Stimulated activated CD8-positive, alpha-beta memory T cell treated with anti-CD3 and anti-CD28 coated beads, Interleukin-4, amount 100 ng/mL, for 1 hour (primary cell): ENCODE results near the gene SLC24A4.
"Not testable (repeated sequence)": the region's sequence is repeated elsewhere in the genome, so short reads cannot be mapped to it uniquely, and the experiment has no call there.

Experiments used
- DNase-seq, 2 donors: peaks; one replicate each; pipeline ENCODE4 v3.0.0-alpha.2; 2020; ENCODE audit warnings: low read depth in 2 of 2, low spot score in 1 of 2

The SLC24A4 gene

DNA sequence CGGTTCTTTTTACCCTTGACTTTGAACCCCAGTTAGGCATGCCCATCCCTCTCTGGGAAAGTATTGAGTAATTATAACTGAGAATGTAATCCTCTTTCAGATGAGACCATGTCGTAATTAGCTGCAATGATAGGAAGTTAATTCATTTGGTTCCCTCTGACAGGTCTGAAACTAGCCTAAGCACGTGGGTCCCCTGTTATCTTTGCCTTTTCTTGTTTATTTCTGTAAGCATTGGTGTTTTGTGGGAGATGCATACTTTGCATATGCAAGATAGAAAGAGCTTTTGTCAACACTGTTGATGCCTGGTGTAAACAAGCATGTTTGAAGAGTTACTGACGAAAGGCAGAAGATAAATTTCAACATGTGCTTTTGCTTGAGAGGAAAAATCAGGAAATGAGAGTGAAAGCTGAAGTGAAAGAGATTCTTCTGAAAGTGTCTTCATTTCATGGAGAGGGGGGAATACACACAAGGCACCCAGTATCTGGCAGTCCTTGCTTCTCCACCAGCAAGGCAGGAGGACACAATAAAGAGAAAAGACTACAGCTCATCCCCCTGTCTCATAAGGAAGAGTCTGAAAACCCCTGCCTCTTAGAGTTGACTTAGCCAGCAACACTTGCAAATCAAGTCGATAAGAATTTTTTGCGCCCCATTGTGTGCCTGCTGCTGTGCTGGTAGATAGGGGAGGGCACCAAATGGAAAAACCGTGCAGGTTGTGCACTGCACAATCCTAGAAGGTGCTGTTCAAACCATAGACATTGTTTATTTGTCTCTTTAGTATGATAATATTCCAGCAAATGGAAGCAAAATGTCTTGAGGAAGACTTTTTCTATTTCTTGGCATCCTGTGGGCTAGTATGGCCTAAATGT lies 77.8 kb downstream of the SLC24A4 start:
- no peak for DNase-seq

DNA sequence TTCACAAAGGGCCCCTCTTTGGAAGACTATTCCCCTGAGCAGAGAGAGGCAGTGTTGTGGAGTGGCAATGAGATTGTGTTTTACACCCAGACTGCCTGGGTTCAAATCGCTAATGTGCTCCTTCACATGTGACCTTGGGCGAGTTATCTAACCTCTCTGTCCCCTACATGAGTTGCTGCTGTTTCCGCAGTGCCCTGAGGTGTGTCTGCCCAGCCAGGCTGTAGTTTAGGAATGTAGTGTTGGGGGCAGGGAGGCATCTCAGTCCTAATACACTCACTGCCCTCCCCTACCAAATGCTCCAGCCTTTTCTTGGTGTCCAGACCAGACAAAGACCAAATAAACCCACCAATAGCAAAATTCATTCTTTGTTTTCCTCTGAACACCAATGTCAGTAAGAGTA lies 78.6 kb downstream of the SLC24A4 start:
- no peak for DNase-seq

DNA sequence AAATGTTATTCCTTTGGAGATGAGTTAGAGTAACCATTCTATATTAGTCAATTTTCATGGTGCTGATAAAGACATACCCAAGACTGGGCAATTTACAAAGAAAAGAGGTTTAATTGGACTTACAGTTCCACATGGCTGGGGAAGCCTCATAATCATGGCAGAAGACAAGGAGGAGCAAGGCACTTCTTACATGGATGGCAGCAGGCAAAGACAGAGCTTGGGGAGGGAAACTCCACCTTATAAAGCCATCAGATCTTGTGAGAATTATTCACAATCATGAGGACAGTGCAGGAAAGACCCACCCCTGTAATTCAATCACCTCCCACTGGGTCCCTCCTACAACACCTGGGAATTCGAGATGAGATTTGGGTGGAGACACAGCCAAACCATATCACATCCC lies 79.5 kb downstream of the SLC24A4 start:
- not testable (repeated sequence) for DNase-seq

DNA sequence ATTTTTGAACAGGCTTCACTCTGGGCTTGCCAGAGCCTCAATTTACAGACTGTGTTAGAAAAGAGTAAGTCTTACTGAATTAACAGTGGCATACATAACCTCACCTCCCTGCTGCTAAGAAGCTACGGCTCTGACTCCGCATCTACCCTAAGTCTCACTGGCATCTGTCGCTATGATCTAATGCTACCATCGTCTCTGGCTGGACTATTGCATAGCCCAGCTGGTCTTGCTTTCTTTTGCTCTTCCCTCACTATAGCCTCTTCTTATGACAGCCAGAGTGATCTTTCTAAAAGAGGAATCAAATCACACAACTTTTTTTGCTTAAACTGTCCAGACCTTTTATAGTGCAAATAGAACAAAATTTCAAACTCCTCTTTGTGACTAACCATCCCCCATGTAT lies 81.1 kb downstream of the SLC24A4 start:
- DNase-seq, result no peak

DNA sequence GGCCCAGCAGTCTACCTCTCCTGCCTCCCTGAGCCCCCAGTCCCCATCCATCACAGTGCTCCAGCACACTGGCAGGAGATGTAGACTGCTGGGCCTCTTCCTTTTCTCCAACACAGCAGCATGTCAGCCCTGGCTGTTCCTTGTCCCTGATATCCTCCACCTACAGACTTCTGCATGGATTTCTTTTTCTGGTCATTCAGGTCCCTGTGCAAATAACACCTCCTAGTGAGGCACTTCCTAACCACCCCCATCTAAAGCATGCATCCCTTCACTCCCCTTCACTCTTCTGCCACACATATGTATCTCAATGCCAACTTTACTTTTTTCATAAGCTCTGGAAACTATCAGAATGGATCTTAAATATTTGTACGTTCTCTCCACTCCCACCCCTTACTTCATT lies 81.5 kb downstream of the SLC24A4 start:
- no peak for DNase-seq

DNA sequence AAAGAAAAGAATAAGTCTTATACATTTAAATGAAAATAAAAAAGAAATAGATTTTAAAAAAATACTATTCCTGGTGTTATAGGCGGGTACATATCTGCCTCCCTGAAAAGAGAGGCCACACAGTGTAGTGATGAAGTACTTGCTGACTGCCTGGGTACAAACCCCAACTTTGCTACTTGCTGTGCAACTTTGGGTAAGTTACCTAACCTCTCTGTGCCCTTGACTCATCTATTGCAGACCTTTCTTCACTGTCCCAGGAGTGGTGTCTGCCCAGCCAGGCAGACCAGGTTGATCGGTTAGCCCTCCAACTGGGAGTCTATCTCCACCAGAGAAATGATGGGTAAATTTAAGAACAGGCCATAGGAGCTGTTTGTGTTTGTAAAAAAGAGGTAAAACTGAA lies 82.0 kb downstream of the SLC24A4 start:
- DNase-seq, result no peak

DNA sequence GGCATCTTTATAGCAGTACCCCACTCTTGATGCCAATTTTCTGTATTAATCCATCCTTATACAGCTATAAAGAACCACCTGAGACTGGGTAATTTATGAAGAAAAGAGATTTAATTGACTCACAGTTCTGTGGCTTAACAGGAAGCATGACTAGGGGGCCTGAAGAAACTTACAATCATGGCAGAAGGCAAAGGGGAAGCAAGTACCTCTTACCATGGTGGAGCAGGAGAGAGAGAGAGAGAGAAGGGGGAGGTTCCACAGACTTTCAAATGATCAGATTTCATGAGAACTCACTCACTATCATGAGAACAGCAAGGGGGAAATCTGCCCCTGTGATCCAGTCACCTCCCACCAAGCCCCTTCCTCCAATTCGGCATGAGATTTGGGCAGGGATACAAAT lies 84.4 kb downstream of the SLC24A4 start:
- DNase-seq, result no peak

DNA sequence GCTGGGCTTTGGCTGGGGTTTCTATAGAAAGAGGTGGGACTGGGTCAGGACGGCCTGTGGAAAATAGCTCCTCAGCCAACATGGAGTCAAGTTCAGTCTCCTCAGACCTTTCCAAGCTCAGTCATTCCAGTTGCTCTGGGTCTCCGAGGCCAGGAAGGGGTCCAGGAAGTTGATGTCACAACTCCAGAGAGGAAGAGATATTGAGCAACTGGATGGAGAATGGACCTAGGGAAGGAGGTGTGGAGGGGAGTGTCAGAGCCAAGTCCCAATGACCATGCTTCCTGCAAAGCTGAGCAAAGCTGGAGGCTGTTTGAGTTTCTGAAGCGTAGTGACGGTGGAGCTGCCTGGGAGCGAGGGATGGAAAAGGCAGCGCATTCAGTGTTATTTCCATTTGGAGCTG lies 86.1 kb downstream of the SLC24A4 start:
- DNase-seq, result no peak

DNA sequence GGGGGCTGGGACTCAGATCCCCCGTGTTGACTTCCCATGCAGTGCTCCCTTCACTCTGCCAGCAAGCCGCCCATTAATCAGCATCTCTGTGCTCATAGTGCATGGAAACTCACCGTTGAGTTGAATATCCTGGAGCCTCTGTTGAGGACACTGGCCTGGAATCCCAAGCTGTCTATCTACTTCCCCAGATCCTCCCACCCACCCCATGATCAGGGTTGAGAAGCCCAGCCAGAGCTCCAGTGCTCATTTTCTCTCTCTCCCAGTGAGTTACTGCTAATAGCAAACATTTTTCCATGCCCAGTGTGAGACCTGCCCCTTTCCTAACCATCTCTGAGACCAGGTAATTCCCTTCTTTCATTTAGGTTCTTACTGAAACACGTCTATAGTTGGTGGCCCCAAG lies 88.2 kb downstream of the SLC24A4 start:
- DNase-seq, result no peak

DNA sequence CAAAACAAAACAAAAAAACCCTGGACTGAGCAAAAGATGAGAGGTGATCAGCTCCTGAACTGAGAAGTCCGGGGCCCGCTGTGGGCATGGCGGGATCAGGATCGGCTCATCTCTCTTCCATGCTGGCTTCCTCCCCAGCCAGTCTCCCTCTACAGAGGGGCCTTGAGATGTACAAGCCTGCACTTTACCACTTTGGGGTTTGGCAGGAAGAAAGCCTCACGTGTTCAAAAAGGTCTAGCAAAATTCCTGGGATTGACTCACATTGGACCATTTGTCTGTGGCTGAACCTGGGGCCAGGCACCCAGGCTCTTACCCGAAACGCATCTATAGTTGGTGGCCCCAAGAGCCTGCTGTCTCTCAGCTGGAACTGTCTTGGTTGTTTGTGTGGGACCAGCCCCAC lies 89.0 kb downstream of the SLC24A4 start:
- no peak for DNase-seq

DNA sequence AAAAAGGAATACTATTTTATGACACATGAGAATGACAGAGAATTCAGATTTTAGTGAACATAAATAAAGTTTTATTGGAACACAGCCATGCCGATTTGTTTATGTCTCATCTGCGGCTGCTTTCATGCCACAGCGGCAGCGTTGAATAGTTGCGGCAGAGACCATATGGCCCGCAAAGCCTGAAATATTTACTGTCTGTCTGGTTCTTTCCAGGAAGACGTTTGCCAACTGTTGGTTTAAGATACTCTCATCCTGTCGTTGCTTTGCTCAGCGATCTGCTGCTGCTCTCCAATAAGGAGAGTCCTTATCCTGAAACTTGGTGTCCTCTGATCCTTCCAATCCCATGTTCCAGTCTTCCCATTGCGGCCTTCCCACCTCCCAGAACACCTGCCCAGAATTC lies 89.9 kb downstream of the SLC24A4 start:
- no peak for DNase-seq

DNA sequence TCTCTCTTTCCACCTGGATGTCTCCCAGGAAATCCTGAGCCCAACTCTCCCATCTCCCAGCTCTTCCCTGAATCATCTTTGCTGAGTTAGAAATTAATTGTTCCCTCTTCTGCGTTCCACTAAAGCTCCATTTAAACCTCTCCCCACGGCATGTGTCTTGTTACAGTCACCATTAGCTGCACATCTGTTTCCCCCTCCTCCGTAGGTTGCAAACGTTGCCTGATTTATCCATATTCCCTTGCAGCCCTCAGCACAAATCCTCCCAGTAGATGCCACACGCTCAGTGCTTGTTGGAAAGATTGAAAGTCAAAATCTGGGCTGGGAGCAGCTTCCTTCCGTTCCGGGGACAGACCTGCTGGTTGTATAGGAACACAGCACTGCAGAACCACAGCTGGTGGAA lies 90.4 kb downstream of the SLC24A4 start:
- no peak for DNase-seq

DNA sequence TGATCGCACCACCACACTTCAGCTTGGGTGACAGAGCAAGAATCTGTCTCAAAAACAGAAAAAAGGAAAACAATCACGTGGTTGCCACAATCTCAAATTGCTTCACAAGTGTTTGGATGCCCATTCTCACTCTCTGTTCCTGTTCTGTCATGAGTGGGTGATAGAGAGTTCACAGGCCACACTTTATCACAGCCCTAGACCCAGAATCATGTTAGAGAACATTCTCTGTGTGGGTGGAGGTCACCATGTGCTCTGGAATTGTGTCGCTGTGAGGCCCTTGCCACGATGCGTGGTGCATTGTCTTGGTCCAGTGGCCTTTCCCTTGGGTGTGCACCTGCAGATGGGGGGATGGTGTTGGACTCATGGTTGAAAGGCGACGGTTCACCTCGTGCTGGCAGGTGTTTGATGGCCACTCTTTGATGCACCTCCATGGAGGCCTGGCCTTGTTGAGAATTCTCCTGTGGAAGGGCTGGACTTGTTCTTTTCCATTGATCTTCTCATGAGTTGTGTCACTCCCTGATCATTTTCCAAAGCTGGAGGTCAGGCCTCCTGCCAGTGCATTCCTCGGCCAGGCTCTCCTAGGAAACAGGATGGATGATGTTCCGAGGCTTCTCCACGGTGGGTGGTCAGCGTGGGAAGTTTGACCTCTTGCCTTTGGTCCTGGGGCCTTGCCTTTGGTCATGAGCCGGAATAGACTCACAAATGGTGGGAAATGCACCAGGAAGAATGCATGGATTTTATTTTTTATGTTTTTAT lies 91.9 kb downstream of the SLC24A4 start:
- no peak for DNase-seq

DNA sequence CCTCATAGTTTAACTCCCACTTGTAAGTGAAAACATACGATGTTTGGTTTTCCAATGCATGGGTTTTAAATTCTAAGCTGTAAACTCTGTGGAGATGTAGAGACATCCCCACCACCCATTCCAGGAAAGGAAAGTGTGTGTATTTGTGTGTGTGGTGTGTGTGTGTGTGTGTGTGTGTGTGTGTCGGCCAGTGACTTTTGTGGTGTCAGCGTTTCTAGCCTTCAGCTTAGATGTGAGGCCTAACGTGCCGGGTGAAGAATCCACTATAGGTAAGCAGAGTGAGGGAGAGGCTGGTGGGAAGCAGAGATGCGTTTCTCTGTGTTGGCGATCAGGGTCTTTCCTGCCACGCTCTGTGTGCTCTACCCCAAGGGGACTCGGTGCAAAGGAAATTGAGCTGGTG lies 93.0 kb downstream of the SLC24A4 start:
- no peak for DNase-seq

DNA sequence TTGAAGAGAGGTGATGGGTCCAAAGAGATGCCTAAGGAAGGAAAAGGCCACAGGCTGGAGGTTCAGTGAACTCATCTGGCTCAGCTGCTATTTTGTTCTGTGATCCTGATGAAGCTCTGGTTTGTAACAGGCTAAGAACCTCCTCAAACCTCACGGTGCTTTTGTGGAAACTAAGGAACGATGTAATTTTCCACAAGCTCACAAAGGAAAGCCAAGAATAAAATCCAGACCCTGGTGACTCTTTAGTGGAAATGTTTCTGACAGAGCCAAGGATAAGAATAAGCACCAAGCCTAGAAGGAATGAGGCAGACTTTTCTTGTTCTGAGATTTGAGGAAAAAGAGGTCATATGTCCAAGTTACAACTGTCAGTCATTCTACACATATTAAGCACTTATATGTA lies 93.6 kb downstream of the SLC24A4 start:
- DNase-seq, result no peak

DNA sequence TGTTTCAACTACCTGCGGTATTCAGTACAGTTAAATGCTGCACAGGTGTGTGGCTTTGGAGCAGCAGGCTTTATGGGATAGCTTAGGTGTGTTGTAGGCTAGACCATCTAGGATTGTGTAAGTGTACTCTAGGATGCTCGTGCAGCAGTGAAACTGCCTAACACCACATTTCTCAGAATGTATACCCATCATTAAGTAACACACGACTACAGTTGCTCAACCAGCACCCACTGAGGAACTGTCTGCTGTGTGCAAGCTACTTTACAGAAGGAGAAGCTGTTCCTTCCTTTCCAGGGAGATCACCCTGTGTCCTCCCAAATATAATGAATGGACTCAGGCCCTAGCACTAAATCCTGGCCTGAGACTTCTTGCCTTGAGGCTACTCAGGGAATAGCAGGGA lies 94.8 kb downstream of the SLC24A4 start:
- no peak for DNase-seq

DNA sequence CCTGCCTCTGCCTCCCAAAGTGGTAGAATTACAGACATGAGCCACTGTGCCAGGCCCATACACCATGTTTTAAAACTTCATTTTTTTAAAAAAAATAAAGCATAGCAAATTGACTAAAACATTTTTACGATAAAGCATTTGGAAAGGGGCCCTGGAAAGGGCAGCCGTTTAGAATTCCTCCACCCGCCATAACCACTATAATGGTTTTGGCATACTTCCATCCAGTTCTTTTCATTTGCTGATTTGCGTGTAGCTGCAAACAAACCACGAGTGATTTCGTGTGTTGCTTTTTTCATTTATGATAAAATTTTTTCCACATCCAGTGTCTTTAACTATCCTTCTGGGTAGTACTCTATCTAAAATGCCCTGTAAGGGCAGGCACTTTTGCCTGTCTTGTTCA lies 98.8 kb downstream of the SLC24A4 start:
- DNase-seq, result no peak

DNA sequence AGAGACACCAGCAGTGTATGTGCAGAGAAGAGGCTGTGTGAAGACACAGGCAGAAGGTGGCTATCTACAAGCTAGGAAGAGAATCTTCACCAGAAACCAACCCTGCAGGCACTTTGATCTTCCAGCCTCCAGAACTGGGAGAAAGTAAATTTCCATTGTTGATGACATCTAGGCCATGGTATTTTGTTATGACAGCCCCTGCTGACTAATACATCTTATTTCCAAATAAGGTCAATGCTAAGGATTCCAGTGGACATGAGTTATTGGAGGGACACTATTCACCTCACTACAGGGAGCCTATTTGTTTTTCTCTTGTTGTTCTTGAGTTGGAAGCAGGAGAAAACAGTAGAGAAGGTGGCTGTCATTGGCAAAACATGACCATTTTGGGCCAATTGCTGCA lies 102.1 kb downstream of the SLC24A4 start:
- no peak for DNase-seq

DNA sequence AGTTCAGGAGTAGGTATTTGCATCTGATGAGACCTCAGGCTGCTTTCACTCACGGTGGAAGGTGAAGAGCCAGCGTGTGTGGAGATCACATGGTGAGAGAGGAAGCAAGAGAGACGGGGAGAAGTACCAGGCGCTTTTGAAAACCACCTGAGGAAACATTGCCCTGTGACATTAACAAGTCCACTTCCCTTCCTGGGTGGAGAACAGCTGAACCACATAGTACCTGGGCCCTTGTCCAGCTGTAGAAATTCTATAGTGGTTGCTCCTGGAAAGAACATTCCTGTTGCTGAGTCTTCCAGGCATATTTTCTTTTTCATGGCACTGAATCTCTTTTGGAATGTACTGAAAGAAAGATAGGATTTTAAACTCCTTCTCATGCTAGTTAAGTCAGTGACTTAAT lies 103.3 kb downstream of the SLC24A4 start:
- DNase-seq, result no peak

DNA sequence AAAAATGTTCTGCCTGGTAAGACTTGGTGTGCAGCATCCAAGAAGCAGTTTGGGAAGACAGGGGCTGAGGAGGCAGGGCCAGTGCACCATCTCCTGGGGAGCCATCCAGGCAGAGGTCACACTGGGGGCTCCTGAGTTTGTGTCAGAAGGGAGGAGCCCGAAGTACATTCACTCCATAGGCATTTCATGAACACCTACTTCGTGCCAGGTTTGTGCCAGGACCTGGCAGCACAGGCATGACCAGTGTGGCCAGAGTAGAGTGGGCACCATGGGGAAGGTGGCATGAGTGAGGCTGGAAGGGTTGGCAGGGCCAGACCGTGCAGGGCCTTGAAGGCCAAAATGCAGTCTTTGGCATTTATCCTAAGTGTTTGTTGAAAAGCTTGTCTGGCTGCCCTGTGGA lies 104.1 kb downstream of the SLC24A4 start:
- DNase-seq, result no peak

DNA sequence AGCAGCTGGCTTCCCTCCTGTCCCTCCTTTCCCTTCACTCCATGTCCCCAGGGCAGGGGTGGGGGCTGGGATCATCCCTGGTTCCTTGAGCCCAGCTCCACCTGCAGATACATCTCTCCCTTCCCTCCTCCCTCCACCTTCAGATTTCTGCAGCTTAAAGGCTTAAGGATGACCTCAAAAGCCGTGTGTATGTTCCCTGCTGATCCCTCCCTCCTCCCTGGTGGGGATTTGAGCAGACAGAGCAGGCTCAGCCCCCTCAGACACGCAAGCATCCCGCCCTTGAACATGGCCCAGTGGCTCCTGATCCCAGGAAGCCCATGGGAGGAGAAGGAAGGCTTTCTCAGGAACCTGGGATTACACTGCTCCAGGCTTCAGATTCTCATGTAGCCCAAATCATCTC lies 107.7 kb downstream of the SLC24A4 start:
- DNase-seq, result no peak

DNA sequence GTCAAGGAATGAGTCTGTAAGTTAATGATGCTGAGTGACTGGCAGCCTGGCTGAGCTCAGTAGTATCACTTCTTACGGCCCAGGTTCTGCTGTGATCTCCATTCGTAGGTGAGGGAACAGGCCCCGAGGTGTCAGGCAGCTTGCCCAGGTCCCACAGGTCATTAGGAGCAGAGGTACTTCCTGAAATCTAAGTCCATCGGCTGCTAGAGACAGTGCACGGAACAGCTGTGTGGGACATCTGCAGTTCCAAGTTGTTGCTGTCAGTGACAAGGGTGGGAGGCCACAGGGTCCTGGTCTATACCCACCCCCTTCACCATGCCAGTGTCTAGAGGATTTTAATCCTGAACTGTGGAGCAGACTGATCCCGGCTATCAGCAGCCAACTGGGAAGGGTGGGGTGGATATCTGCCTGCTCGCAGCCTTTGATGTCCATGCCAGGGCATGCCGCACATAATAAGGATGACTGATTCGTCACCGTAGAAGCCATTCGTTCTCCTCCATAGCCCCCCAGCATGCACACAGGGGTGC lies 108.3 kb downstream of the SLC24A4 start:
- no peak for DNase-seq
